ENCODE data around the gene MAP3K5. TPM values are rescaled to one million over a fixed set of nuclear protein-coding genes. Genes with fewer than 3 reads are reported as not detected.
A peak's percentile ranks its signal among the peaks of the same experiment; 100 is the strongest.

The MAP3K5 gene
- total and polyA plus RNA-seq, 2 donors (not counting 1 experiment from before 2014, with no cell fraction given) = 10.9 to 62.6 TPM

DNA sequence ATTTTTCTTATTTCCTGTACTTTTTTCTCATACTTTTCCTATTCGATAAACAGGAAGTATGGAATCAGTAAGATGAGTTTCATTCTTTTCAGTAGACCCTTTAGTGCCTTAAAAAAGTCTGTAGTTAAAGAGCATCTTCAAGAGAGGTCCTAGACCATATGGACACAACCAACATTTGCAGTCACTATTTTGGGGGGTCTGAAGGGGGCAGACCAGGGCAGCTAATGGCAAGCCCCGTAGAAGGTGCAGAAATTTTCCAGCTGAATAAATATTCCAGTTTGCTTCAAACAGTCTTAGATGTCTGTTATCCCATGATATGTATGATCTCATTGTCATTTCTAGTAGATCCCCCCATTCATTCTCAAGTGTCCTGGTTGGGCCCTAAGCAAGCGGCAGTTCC lies 52.8 kb downstream of the MAP3K5 start:
- TF ChIP-seq CTCF (conservative IDR thresholded peaks at IDR 0.05 in 1 of 2, IDR thresholded peaks at IDR 0.05 in 1 of 2; ENCODE audit: low read depth in 1 of 2, low read length in 2 of 2) (no peak), EZH2 (IDR thresholded peaks at IDR 0.05; ENCODE audit: low read length, missing control alignments) (no peak)
- H3K36me3 ChIP-seq (ENCODE audit: control insufficient read depth, insufficient read depth, low read length) = no peaks in the 10 kb centered on the region
- H3K79me2 ChIP-seq (ENCODE audit: control insufficient read depth, insufficient read depth, low read length) = peaks cover 27% of the 10 kb centered on the region
- no peak for DNase-seq (ENCODE audit: low read depth in 2 of 2)
- H3K4me2 ChIP-seq (ENCODE audit: extremely low read depth, insufficient read depth, low read length) = peak overlapping the region; percentile 73
- H3K4me3 ChIP-seq (replicated peaks in 1 of 4; ENCODE audit: control extremely low read depth in 1 of 4, insufficient read depth in 1 of 4, low read depth in 3 of 4, low read length in 4 of 4) = no peak overlapping the region
- H3K27ac ChIP-seq (ENCODE audit: insufficient read depth, low read length) = peak overlapping the region; percentile 6
- H2AFZ ChIP-seq (ENCODE audit: low read length) = no peak overlapping the region
- H3K9me3 ChIP-seq (ENCODE audit: control insufficient read depth, insufficient read depth, low read depth, low read length) = no peaks in the 10 kb centered on the region
- peaks cover 7% of the 10 kb centered on the region for H3K4me1 ChIP-seq (ENCODE audit: control insufficient read depth, extremely low read depth, insufficient read depth, low read length)
- no peaks in the 10 kb centered on the region for H4K20me1 ChIP-seq (ENCODE audit: control insufficient read depth, extremely low read depth, insufficient read depth, low read length)
- H3K9ac ChIP-seq (ENCODE audit: insufficient read depth, low read length) = no peak overlapping the region
- H3K27me3 ChIP-seq (ENCODE audit: control insufficient read depth, insufficient read depth, low read length) = no peaks in the 10 kb centered on the region

DNA sequence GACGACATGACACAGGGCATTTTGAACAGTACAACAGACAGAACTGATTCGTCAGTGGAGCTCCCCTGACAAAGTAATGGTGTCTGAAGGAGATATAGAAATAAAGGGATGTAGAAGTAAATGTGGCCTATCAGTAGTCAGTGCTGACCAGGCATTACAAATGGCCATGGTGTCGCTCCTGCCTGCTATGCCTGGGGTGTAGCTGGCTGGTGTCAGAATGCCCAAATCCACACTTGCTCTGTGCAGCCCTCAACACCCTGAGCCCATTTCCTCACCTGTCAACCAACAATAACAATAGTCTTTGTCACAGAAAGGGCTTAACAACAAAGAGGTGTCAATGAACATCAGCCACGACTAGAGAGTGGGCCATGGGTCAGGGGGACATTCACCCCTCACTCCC lies 53.2 kb downstream of the MAP3K5 start:
- Histone ChIP-seq H4K20me1 (ENCODE audit: control insufficient read depth, extremely low read depth, insufficient read depth, low read length) (no peaks in the 10 kb centered on the region), H3K27ac (ENCODE audit: insufficient read depth, low read length) (peak overlapping the region; percentile 4), H3K9ac (ENCODE audit: insufficient read depth, low read length) (no peak overlapping the region), H2AFZ (ENCODE audit: low read length) (no peak overlapping the region), H3K4me3 (replicated peaks in 1 of 4; ENCODE audit: control extremely low read depth in 1 of 4, insufficient read depth in 1 of 4, low read depth in 3 of 4, low read length in 4 of 4) (no peak overlapping the region), H3K9me3 (ENCODE audit: control insufficient read depth, insufficient read depth, low read depth, low read length) (no peaks in the 10 kb centered on the region), H3K36me3 (ENCODE audit: control insufficient read depth, insufficient read depth, low read length) (no peaks in the 10 kb centered on the region), H3K4me1 (ENCODE audit: control insufficient read depth, extremely low read depth, insufficient read depth, low read length) (peaks cover 7% of the 10 kb centered on the region), H3K4me2 (ENCODE audit: extremely low read depth, insufficient read depth, low read length) (no peak overlapping the region), H3K27me3 (ENCODE audit: control insufficient read depth, insufficient read depth, low read length) (no peaks in the 10 kb centered on the region), H3K79me2 (ENCODE audit: control insufficient read depth, insufficient read depth, low read length) (peaks cover 25% of the 10 kb centered on the region)
- DNase-seq (ENCODE audit: low read depth in 2 of 2) = no peak
- no peak for TF ChIP-seq CTCF (conservative IDR thresholded peaks at IDR 0.05 in 1 of 2, IDR thresholded peaks at IDR 0.05 in 1 of 2; ENCODE audit: low read depth in 1 of 2, low read length in 2 of 2)

- Histone ChIP-seq H3K27ac (ENCODE audit: insufficient read depth, low read length) (peak overlapping the region; percentile 4), H2AFZ (ENCODE audit: low read length) (no peak overlapping the region), H3K4me2 (ENCODE audit: extremely low read depth, insufficient read depth, low read length) (no peak overlapping the region), H3K36me3 (ENCODE audit: control insufficient read depth, insufficient read depth, low read length) (no peaks in the 10 kb centered on the region), H3K9me3 (ENCODE audit: control insufficient read depth, insufficient read depth, low read depth, low read length) (no peaks in the 10 kb centered on the region), H3K9ac (ENCODE audit: insufficient read depth, low read length) (no peak overlapping the region), H3K27me3 (ENCODE audit: control insufficient read depth, insufficient read depth, low read length) (no peaks in the 10 kb centered on the region), H3K4me1 (ENCODE audit: control insufficient read depth, extremely low read depth, insufficient read depth, low read length) (peaks cover 7% of the 10 kb centered on the region), H3K4me3 (replicated peaks in 1 of 4; ENCODE audit: control extremely low read depth in 1 of 4, insufficient read depth in 1 of 4, low read depth in 3 of 4, low read length in 4 of 4) (no peak overlapping the region), H4K20me1 (ENCODE audit: control insufficient read depth, extremely low read depth, insufficient read depth, low read length) (no peaks in the 10 kb centered on the region), H3K79me2 (ENCODE audit: control insufficient read depth, insufficient read depth, low read length) (peaks cover 21% of the 10 kb centered on the region)
- DNase-seq (ENCODE audit: low read depth in 2 of 2) = no peak
- TF ChIP-seq CTCF (conservative IDR thresholded peaks at IDR 0.05 in 1 of 2, IDR thresholded peaks at IDR 0.05 in 1 of 2; ENCODE audit: low read depth in 1 of 2, low read length in 2 of 2) = no peak
- TF ChIP-seq EZH2 (IDR thresholded peaks at IDR 0.05; ENCODE audit: low read length, missing control alignments) = no peak
Observed at GRCh38 chr6:136738692-136739057, 53.6 kb downstream of the MAP3K5 start.
